H1 (cell line): ENCODE results near the gene RGL3. TPM values are rescaled to one million over a fixed set of nuclear protein-coding genes. Genes with fewer than 3 reads are reported as not detected.

Experiments
- CTCF ChIA-PET: fragments of 300-600 bp; sonication (Branson Sonifier 250); formaldehyde crosslinking; loops from one replicate; lab custom pipeline; 2021; ENCODE audit not compliant: partially characterized antibody; lab: Charles Lee
- POLR2A ChIA-PET: fragments of 300-600 bp; sonication (Branson Sonifier 250); formaldehyde crosslinking; loops from one replicate; lab custom pipeline; 2021; ENCODE audit warnings: inconsistent platforms; ENCODE audit not compliant: partially characterized antibody; lab: Charles Lee
- DNase-seq, 2 experiments: peaks; one replicate each; pipeline versions ENCODE4 v3.0.0 to v3.0.0-alpha.2; 2010 to 2022; ENCODE audit warnings: low spot score in 2 of 2, low read depth in 1 of 2, mixed read lengths in 1 of 2
- FAIRE-seq: peaks from 2 replicates; lab custom pipeline; 2011; peaks lifted over from hg19 to GRCh38; lab: Jason Lieb, UNC
- H2AFZ ChIP-seq: 2 replicates; pipeline ENCODE4 v1.8.1; 2012; ENCODE audit warnings: low read length, inconsistent platforms
- H2AK5ac ChIP-seq: 2 replicates; pipeline ENCODE4 v1.6.1; 2013; ENCODE audit warnings: low read depth, low read length
- H2BK120ac ChIP-seq: replicated peaks from 2 replicates; pipeline ENCODE3; 2013; ENCODE audit warnings: low read depth, low read length, inconsistent platforms
- H2BK12ac ChIP-seq: 2 replicates; pipeline ENCODE4 v1.6.1; 2013; ENCODE audit warnings: low read depth, low read length
- H2BK15ac ChIP-seq: 2 replicates; pipeline ENCODE4 v1.6.1; 2013; ENCODE audit warnings: low read length
- H2BK20ac ChIP-seq: 2 replicates; pipeline ENCODE4 v1.6.1; 2013; ENCODE audit warnings: low read length
- H2BK5ac ChIP-seq: 2 replicates; pipeline ENCODE4 v1.6.1; 2013; ENCODE audit warnings: low read depth, low read length
- H3K14ac ChIP-seq: 2 replicates; pipeline ENCODE4 v1.6.1; 2013; ENCODE audit warnings: inconsistent platforms; ENCODE audit not compliant: insufficient read length
- H3K18ac ChIP-seq: 2 replicates; pipeline ENCODE4 v1.6.1; 2013; ENCODE audit warnings: low read length; ENCODE audit errors: extremely low read depth
- H3K23ac ChIP-seq: 2 replicates; pipeline ENCODE4 v1.6.1; 2013; ENCODE audit warnings: inconsistent platforms; ENCODE audit not compliant: insufficient read length
- H3K23me2 ChIP-seq: 2 replicates; pipeline ENCODE4 v1.6.1; 2013; ENCODE audit warnings: low read depth, low read length
- H3K27ac ChIP-seq: 2 replicates; pipeline ENCODE4 v1.6.1; 2011; ENCODE audit warnings: low read depth, low read length, inconsistent platforms
- H3K27me3 ChIP-seq, 4 experiments: replicated peaks in 1 of 4; 1 replicate in 1 of 4; 2 replicates in 3 of 4; pipeline versions ENCODE4 v1.6.1 to v1.8.1; 2011 to 2013; ENCODE audit warnings: low read length in 3 of 4, mild to moderate bottlenecking in 3 of 4, inconsistent platforms in 2 of 4, mixed read lengths in 2 of 4, moderate library complexity in 1 of 4; ENCODE audit not compliant: control insufficient read depth in 3 of 4, insufficient read depth in 3 of 4; ENCODE audit errors: extremely low read depth in 1 of 4
- H3K36me3 ChIP-seq, 4 experiments: 2 replicates each; pipeline versions ENCODE4 v1.6.1 to v1.8.1; 2011 to 2013; ENCODE audit warnings: mild to moderate bottlenecking in 4 of 4, low read length in 3 of 4, moderate library complexity in 2 of 4, control low read depth in 1 of 4, inconsistent platforms in 1 of 4; ENCODE audit not compliant: insufficient read depth in 4 of 4, control insufficient read depth in 2 of 4
- H3K4ac ChIP-seq: replicated peaks from 2 replicates; pipeline ENCODE3; 2013; ENCODE audit warnings: low read length, low read depth, mixed read lengths, inconsistent platforms; ENCODE audit not compliant: insufficient read length
- H3K4me1 ChIP-seq, 4 experiments: replicated peaks in 1 of 4; 1 replicate in 1 of 4; 2 replicates in 3 of 4; pipeline versions ENCODE4 v1.6.1 to v1.8.1; 2011 to 2013; ENCODE audit warnings: low read length in 3 of 4, inconsistent platforms in 2 of 4, mixed read lengths in 1 of 4; ENCODE audit not compliant: insufficient read depth in 4 of 4, control insufficient read depth in 3 of 4
- H3K4me2 ChIP-seq, 2 experiments: 2 replicates each; pipeline versions ENCODE4 v1.6.1 to v1.8.1; 2011 to 2013; ENCODE audit warnings: low read depth in 2 of 2, low read length in 2 of 2, control low read depth in 1 of 2, inconsistent platforms in 1 of 2, mild to moderate bottlenecking in 1 of 2; ENCODE audit not compliant: insufficient read depth in 1 of 2
- H3K4me3 ChIP-seq, 4 experiments: fragments of 200-600, 300-600 bp in 1 of 4; sonication (generic), shearing (Covaris generic), sonication (Bioruptor Twin) in 1 of 4; 2 replicates each; pipeline versions ENCODE4 v1.5.1 to v1.8.1; 2011 to 2016; ENCODE audit warnings: low read length in 4 of 4, low read depth in 3 of 4, control low read depth in 2 of 4, inconsistent platforms in 2 of 4, mild to moderate bottlenecking in 2 of 4, mixed read lengths in 1 of 4, moderate library complexity in 1 of 4; ENCODE audit not compliant: insufficient read depth in 2 of 4; ENCODE audit errors: extremely low read depth in 1 of 4
- H3K56ac ChIP-seq: replicated peaks from 2 replicates; pipeline ENCODE3; 2013; ENCODE audit warnings: low read depth, mild to moderate bottlenecking, mixed read lengths, low read length, inconsistent platforms; ENCODE audit not compliant: insufficient read length
- H3K79me1 ChIP-seq: 2 replicates; pipeline ENCODE4 v1.6.1; 2013; ENCODE audit warnings: low read depth, low read length, control low read depth
- H3K79me2 ChIP-seq, 2 experiments: 2 replicates each; pipeline versions ENCODE4 v1.6.1 to v1.8.1; 2012 to 2013; ENCODE audit warnings: low read length in 2 of 2, mild to moderate bottlenecking in 2 of 2, inconsistent platforms in 1 of 2; ENCODE audit not compliant: insufficient read depth in 2 of 2, control insufficient read depth in 1 of 2
- H3K9ac ChIP-seq, 4 experiments: replicated peaks in 1 of 4; 1 replicate in 1 of 4; 2 replicates in 3 of 4; pipeline versions ENCODE4 v1.6.1 to v1.8.1; 2011 to 2013; ENCODE audit warnings: low read depth in 3 of 4, low read length in 3 of 4, control low read depth in 2 of 4, mild to moderate bottlenecking in 2 of 4, moderate library complexity in 2 of 4, inconsistent platforms in 1 of 4; ENCODE audit errors: extremely low read depth in 1 of 4
- H3K9me3 ChIP-seq, 2 experiments: 2 replicates each; pipeline versions ENCODE4 v1.6.1 to v1.8.1; 2012 to 2013; ENCODE audit warnings: mild to moderate bottlenecking in 2 of 2, moderate library complexity in 2 of 2, control low read depth in 1 of 2, inconsistent platforms in 1 of 2, low read depth in 1 of 2, low read length in 1 of 2, mixed read lengths in 1 of 2; ENCODE audit not compliant: insufficient read depth in 2 of 2
- H4K20me1 ChIP-seq, 2 experiments: replicated peaks in 1 of 2; 2 replicates each; pipeline versions ENCODE3 to v1.8.1; 2011 to 2013; ENCODE audit warnings: inconsistent platforms in 2 of 2, low read length in 2 of 2, mild to moderate bottlenecking in 1 of 2; ENCODE audit not compliant: insufficient read depth in 2 of 2, control insufficient read depth in 1 of 2
- H4K5ac ChIP-seq: 2 replicates; pipeline ENCODE4 v1.6.1; 2013; ENCODE audit warnings: low read length, low read depth, mixed read lengths, inconsistent platforms; ENCODE audit not compliant: insufficient read length
- H4K8ac ChIP-seq: 2 replicates; pipeline ENCODE4 v1.8.0; 2013; ENCODE audit warnings: mild to moderate bottlenecking, moderate library complexity, low read length, inconsistent platforms; ENCODE audit not compliant: insufficient read depth; ENCODE audit errors: extremely low read depth
- H4K91ac ChIP-seq: replicated peaks from 2 replicates; pipeline ENCODE3; 2013; ENCODE audit warnings: low read length, mixed read lengths, inconsistent platforms; ENCODE audit not compliant: insufficient read length
- ATF2 ChIP-seq: IDR thresholded peaks from 2 replicates; pipeline ENCODE4 v1.6.1; 2012; ENCODE audit warnings: low read length, inconsistent platforms
- ATF3 ChIP-seq: IDR thresholded peaks from 2 replicates; pipeline ENCODE4 v1.6.1; 2011; ENCODE audit warnings: low read depth, mild to moderate bottlenecking, low read length; ENCODE audit not compliant: insufficient read depth
- BACH1 ChIP-seq: IDR thresholded peaks from 2 replicates; pipeline ENCODE4 v1.6.1; 2012; ENCODE audit warnings: low read length, improper control_type of control experiment
- JUN ChIP-seq: IDR thresholded peaks from 2 replicates; pipeline ENCODE4 v1.6.1; 2011; ENCODE audit warnings: low read depth, mild to moderate bottlenecking, improper control_type of control experiment, low read length
- KDM1A ChIP-seq: fragments of 200-600, 300-600 bp; sonication (generic); IDR thresholded peaks from 2 replicates; pipeline ENCODE4 v1.7.1; 2016; ENCODE audit warnings: mild to moderate bottlenecking, low read length, borderline replicate concordance
- KDM5A ChIP-seq: fragments of 200-600 bp; IDR thresholded peaks from 2 replicates; pipeline ENCODE4 v1.7.1; 2012; ENCODE audit warnings: mild to moderate bottlenecking, low read length, inconsistent platforms, mixed read lengths
- MAFK ChIP-seq: IDR thresholded peaks from 2 replicates; pipeline ENCODE4 v1.6.1; 2012; ENCODE audit warnings: low read depth, mild to moderate bottlenecking, improper control_type of control experiment, low read length
- PHF8 ChIP-seq: fragments of 200-600 bp; sonication (generic); conservative IDR thresholded peaks from 2 replicates; pipeline ENCODE4 v1.7.1; 2012; ENCODE audit warnings: low read depth, mild to moderate bottlenecking, inconsistent platforms, low read length, moderate library complexity
- POLR2A ChIP-seq, 2 experiments: IDR thresholded peaks; 1 replicate in 1 of 2; 2 replicates in 1 of 2; pipeline ENCODE4 v1.6.1; 2011; ENCODE audit warnings: low read depth in 2 of 2, low read length in 2 of 2, mild to moderate bottlenecking in 2 of 2; ENCODE audit errors: control extremely low read depth in 1 of 2
- SRF ChIP-seq: IDR thresholded peaks from 2 replicates; pipeline ENCODE4 v1.6.1; 2011; ENCODE audit warnings: mild to moderate bottlenecking, low read depth, low read length, moderate library complexity
- TBP ChIP-seq: IDR thresholded peaks from 2 replicates; pipeline ENCODE4 v1.6.1; 2011; ENCODE audit warnings: low read depth, low read length, improper control_type of control experiment
- TEAD4 ChIP-seq: IDR thresholded peaks from 2 replicates; pipeline ENCODE4 v1.6.1; 2012; ENCODE audit warnings: low read depth, low read length, inconsistent platforms, mixed read lengths
- WGBS, 2 experiments: shearing (Covaris generic) in 1 of 2; methylation state at CpG; one replicate each; pipeline versions ENCODE4 v1.1.6 to v1.1.7; 2013 to 2015; ENCODE audit warnings: low lambda C conversion rate in 2 of 2, mixed read lengths in 2 of 2, inconsistent platforms in 1 of 2, low coverage in 1 of 2, missing lambda C conversion rate in 1 of 2; ENCODE audit not compliant: insufficient replicate concordance in 2 of 2, insufficient coverage in 1 of 2, insufficient read length in 1 of 2; ENCODE audit errors: extremely low coverage in 1 of 2, missing lambda C conversion rate in 1 of 2; 5-methylcytosine and 5-hydroxymethylcytosine counted together
- polyA plus RNA-seq, 7 experiments: library from polyadenylated mRNA; depleted of rRNA in 3 of 7; stranded (reverse) in 5 of 7; unstranded in 2 of 7; fragments of >200 nt in 5 of 7; fragments of 200-250 nt in 2 of 7; gene quantifications; 1 replicate in 5 of 7; 2 replicates in 1 of 7; 4 replicates in 1 of 7; pipeline versions ENCODE4 v1.2.1 to v1.2.3, GENCODE V29; 2011 to 2013; ENCODE audit warnings: missing spikeins in 2 of 7, mixed read lengths in 2 of 7
- total RNA-seq: library from RNA; stranded (reverse); fragmentation: NEBNext Ultra II Directional; extraction: Animal tissue kit (Norgen Biotek cat#: 25700); gene quantifications from 2 replicates; pipeline ENCODE4 v1.2.1, GENCODE V29; 2021

Gene RGL3
- total and polyA plus RNA-seq, 2 of the 8 experiments (the other 6 are each of a cell fraction or from before 2014, with no cell fraction given) = 36.9 to 40.9 TPM

- Histone ChIP-seq H3K4me3 (no peak overlapping the region), H3K23me2 (peaks cover 6% of the 10 kb centered on the region), H3K27me3 (no peaks in the 10 kb centered on the region), H3K14ac (no peak overlapping the region), H4K8ac (no peak overlapping the region), H2BK12ac (no peak overlapping the region), H2AK5ac (no peak overlapping the region), H3K18ac (no peak overlapping the region), H3K4me1 (peaks cover 0 to 8% (median 7%) of the 10 kb centered on the region in 4 experiments; a peak in 6 of 7 replicates), H3K4me2 (no peak overlapping the region), H4K5ac (no peak overlapping the region), H3K27ac (no peak overlapping the region), H3K79me1 (no peaks in the 10 kb centered on the region), H4K20me1 (peaks cover 0 to 3% of the 10 kb centered on the region in 2 experiments), H3K56ac (no peak overlapping the region), H3K4ac (no peak overlapping the region), H3K79me2 (no peaks in the 10 kb centered on the region), H3K9me3 (no peaks in the 10 kb centered on the region), H4K91ac (no peak overlapping the region), H2BK15ac (no peak overlapping the region), H2BK20ac (no peak overlapping the region), H3K36me3 (peaks cover 0 to 3% (median 0%) of the 10 kb centered on the region in 4 experiments; a peak in 1 of 8 replicates), H2BK5ac (no peak overlapping the region), H2AFZ (no peak overlapping the region), H3K23ac (no peak overlapping the region), H3K9ac (no peak overlapping the region), H2BK120ac (no peak overlapping the region)
- WGBS, 2 experiments = 91% methylated on average over 2 of the region's 2 CpGs; no CpG with 5 or more reads in 1 of the 2 experiments
- CTCF ChIA-PET = interaction anchor here (0.6 to 7.0 kb wide), 3 partner anchors 10 to 51 kb away, joined by 3 to 49 read pairs (median 12); partner anchors contain the start of gene EPOR
- POLR2A ChIA-PET = interaction anchor here (0.8 to 1.0 kb wide), 5 partner anchors 10 to 228 kb away, joined by 3 to 4 read pairs (median 3); no protein-coding TSS in a partner anchor
- DNase-seq = no peak
- TF ChIP-seq PHF8 (no peak), KDM5A (no peak), TBP (no peak), POLR2A (IDR thresholded peaks at IDR 0.05; ENCODE audit: control extremely low read depth in 1 of 2, low read depth in 2 of 2, low read length in 2 of 2) (no peak), TEAD4 (no peak), ATF2 (no peak), MAFK (no peak), JUN (no peak), ATF3 (no peak), SRF (no peak), BACH1 (no peak), KDM1A (no peak)
- FAIRE-seq = no peak
Observed at GRCh38 chr19:11370744-11371143, 48.4 kb downstream of the RGL3 start.
